GM18858 (cell line): ENCODE measurements around the gene MCAM.

Experiments
- ATAC-seq: cut with Tn5 transposase; IDR thresholded peaks from one replicate; pipeline ENCODE4 v1.9.1; 2021; ENCODE audit not compliant: unreplicated experiment

MCAM gene

GRCh38 chr11:119332111-119332765 lies 15.3 kb upstream of the MCAM start:
- no peak for ATAC-seq

DNA sequence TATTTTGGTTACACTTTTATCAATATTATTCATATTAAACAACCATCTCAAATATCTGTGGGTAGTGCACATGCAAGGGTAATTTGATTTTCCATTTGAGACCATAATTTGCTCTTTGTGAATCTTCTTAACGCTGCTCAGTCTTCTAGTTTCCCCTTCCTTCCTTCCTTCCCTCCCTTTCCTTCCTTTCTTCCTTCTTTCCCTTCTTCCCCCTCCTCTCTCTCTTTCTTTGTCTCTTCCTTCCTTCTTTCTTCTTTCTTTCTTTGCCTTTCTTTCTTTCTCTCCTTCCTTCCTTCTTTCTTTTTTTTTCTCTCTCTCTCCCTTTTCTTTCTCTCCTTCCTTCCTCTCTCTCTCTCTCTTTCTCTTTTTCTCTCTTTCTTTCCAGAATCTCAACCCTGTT lies 13.3 kb upstream of the MCAM start:
- no peak for ATAC-seq

DNA sequence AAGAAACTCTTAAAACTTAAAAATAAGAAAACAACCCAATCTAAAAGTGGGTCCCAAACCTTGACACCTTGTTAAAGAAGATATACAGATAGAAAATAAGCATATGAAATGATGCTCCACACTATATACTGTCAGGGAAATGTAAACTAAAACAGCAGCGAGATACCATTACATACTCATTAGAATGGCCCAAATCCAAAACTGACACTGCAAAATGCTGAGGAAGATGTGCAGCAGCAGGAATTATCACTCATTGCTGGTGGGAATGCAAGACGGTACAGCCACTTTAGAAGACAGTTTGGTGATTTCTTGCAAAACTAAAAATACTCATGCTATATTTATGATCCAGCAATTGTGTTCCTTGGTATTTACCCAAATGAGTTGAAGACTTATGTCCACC lies 12.4 kb upstream of the MCAM start:
- ATAC-seq: no peak

- no peak for ATAC-seq
Observed at GRCh38 chr11:119324189-119324588, 7.3 kb upstream of the MCAM start.

DNA sequence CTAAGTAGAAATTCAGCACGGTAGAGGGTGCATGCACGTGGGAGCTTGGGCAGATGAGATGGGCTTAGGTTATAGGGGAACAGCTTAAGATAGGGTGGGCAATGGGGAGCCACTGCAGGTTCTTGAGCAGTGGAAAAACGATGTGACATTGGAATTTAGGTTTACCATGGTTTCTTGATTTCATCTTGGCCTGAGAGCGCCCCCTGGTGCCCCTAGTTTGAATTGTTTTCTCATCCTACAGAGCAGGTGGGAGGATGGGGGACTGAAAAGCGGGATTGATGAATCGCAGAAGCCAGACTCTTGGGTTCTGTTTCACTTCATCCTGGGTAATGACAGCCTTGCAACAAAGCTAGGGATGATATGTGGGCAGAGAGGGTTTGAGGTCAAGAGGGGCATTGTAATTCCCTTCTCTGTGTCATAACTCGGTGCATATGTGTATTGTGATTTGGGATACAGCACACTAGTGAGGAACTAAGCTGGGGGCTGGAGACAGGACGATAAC lies 6.7 kb upstream of the MCAM start:
- ATAC-seq: no peak

GRCh38 chr11:119322921-119323531 lies 6.1 kb upstream of the MCAM start:
- ATAC-seq: no peak

DNA sequence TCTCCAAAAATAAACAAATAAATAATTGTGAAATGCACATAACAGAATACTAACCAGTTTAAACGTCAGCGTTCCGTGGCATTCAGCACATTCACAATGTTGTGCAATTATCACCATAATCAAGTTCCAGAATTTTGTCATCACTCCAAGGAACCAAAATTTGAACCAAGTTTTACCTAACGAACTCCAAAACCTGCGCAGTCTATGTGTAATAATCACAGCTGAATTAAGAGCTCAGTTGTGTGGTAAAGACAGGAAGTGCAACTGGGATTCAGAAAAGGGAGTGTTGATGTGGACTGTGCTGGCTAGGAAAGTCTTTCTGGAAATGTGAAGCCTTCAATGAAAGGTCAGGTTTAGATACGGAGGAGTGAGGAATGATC lies 5.4 kb upstream of the MCAM start:
- ATAC-seq: no peak

GRCh38 chr11:119320776-119321524 lies 4.0 kb upstream of the MCAM start:
- ATAC-seq: no peak

- ATAC-seq: no peak
Observed at GRCh38 chr11:119320240-119320775, 3.4 kb upstream of the MCAM start.

GRCh38 chr11:119319700-119320239 lies 2.8 kb upstream of the MCAM start:
- ATAC-seq: no peak

- ATAC-seq: no peak
Observed at GRCh38 chr11:119319136-119319699, 2.3 kb upstream of the MCAM start.

DNA sequence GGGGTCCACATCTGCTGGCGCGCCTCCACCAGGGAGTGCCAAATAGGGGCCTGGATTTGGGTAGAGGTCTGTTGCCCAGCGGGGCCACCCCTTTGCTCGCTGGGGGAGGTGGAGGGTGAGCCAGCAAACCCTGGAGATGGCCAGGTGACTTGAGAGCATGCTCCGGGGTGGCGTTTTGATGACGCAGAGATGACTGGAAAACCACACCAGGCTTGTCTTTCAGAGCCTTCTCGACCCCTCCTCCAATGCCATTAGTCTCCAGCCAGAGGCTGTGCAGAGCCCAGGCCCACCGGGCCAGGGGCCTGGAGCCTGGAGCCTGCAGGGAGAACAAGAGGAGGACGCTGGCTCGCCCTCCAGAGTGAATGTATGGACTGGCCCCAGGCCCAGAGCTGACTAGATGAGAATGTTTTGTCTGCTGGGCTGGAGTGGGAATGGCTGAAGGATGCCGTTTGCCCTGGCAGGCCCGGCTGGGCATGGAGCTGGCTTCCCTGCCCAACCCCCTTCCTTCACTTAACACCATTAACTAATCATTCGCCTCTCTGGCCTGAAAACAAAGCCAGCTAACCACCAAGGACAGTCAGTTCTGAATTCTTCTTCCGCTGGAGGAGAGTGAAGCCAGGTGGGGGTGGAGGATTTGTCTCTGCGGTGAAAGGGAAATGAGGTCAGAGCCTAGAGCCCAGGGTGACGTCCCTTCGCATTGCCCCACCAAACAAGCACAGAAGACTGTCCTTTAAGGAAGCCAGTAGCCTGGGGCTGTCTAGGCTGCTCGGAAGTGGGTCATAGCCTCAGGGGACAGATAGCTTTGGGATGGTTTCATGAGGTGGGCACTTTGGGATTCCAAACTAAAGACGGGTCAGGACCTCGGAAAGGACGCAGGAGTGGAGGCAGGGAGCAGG lies 1.6 kb upstream of the MCAM start:
- no peak for ATAC-seq

DNA sequence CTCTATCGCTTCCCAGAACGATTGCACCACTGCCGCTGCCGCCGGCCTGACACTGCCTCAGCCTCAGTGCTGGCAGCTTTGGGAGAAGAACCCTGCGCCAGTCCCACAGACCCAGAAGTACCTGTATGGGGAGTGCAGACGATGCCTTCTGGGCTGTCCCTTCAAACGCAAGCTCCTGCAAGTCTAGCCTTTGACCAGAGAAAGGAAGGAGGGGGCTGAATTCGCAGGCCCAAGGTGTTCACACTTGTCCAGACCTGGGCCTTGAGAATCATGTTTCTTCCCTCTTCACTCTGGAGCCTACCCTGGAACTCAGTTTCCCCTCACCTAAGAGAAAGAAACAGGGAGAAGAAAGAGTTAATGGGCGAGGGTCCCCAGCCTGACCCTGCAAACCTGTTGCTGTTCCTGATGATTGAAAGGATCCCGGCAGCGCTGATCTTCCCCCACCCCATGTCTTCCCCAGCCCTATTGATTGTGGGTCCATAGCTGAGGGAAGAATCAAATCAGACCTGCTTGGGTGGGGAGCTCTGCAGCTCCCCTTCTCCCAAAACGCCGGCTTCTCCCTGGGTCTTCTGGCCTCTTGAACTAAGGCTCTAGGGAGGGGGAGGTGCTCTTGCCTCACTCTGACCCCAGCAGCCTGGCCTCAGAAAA lies 786 bp upstream of the MCAM start:
- no peak for ATAC-seq

- no peak for ATAC-seq
Observed at GRCh38 chr11:119316016-119316728, 758 bp downstream of the MCAM start.

- ATAC-seq: no peak
Observed at GRCh38 chr11:119315131-119316015, 1.6 kb downstream of the MCAM start.

GRCh38 chr11:119314726-119315125 lies 2.2 kb downstream of the MCAM start:
- ATAC-seq: no peak

- ATAC-seq: no peak
Observed at GRCh38 chr11:119310682-119311052, 6.3 kb downstream of the MCAM start.
